Stimulated activated CD4-positive, alpha-beta T cell treated with anti-CD3 and anti-CD28 coated beads, Interleukin-4, amount 100 ng/mL, for 1 hour (primary cell): ENCODE measurements around the gene ERFE.
"Not testable (repeated sequence)": the region's sequence is repeated elsewhere in the genome, so short reads cannot be mapped to it uniquely, and the experiment has no call there.

Experiments
- DNase-seq: peaks from one replicate; pipeline ENCODE4 v3.0.0-alpha.2; 2020

Gene ERFE

GRCh38 chr2:238169708-238170251 lies 11.0 kb downstream of the ERFE start:
- DNase-seq = no peak

- DNase-seq = no peak
These were observed 11.8 kb downstream of the ERFE start for GRCh38 chr2:238170386-238171071.

GRCh38 chr2:238171072-238171431 lies 12.3 kb downstream of the ERFE start:
- DNase-seq = not testable (repeated sequence)

- no peak for DNase-seq
These were observed 12.9 kb downstream of the ERFE start for GRCh38 chr2:238171575-238172187.

- no peak for DNase-seq
These were observed 13.7 kb downstream of the ERFE start for GRCh38 chr2:238172439-238172838.

- no peak for DNase-seq
These were observed 14.9 kb downstream of the ERFE start for GRCh38 chr2:238173692-238174091.

GRCh38 chr2:238174291-238174690 lies 15.5 kb downstream of the ERFE start:
- DNase-seq = no peak

- no peak for DNase-seq
These were observed 15.9 kb downstream of the ERFE start for GRCh38 chr2:238174701-238175100.

GRCh38 chr2:238176613-238177012 lies 17.8 kb downstream of the ERFE start:
- DNase-seq = no peak

GRCh38 chr2:238180554-238180953 lies 21.8 kb downstream of the ERFE start:
- DNase-seq = no peak

- no peak for DNase-seq
These were observed 23.6 kb downstream of the ERFE start for GRCh38 chr2:238182362-238182761.

- DNase-seq = no peak
These were observed 25.1 kb downstream of the ERFE start for GRCh38 chr2:238183821-238184220.

GRCh38 chr2:238187618-238188548 lies 29.1 kb downstream of the ERFE start:
- DNase-seq = no peak

- no peak for DNase-seq
These were observed 31.7 kb downstream of the ERFE start for GRCh38 chr2:238190445-238190844.

GRCh38 chr2:238202326-238203093 lies 43.7 kb downstream of the ERFE start:
- no peak for DNase-seq

- peak; percentile 90 for DNase-seq
These were observed 44.6 kb downstream of the ERFE start, which contains the start of gene ILKAP for GRCh38 chr2:238203094-238203972. Gene ILKAP, minus strand, starts transcription at chr2:238203695. Its CDS starts 142 bp downstream, at chr2:238203553.

GRCh38 chr2:238203973-238204683 lies 45.4 kb downstream of the ERFE start:
- DNase-seq = no peak

GRCh38 chr2:238207006-238207405 lies 48.2 kb downstream of the ERFE start:
- no peak for DNase-seq

GRCh38 chr2:238216651-238217184 lies 57.9 kb downstream of the ERFE start:
- DNase-seq = no peak
